HG03159 (cell line): ENCODE data around the gene SPTAN1.
"Not testable (repeated sequence)": the region's sequence is repeated elsewhere in the genome, so short reads cannot be mapped to it uniquely, and the experiment has no call there.

ENCODE experiments used
- ATAC-seq: cut with Tn5 transposase; IDR thresholded peaks from one replicate; pipeline ENCODE4 v1.9.1; 2021; ENCODE audit warnings: mild to moderate bottlenecking, moderate library complexity; ENCODE audit not compliant: unreplicated experiment

SPTAN1 gene

DNA sequence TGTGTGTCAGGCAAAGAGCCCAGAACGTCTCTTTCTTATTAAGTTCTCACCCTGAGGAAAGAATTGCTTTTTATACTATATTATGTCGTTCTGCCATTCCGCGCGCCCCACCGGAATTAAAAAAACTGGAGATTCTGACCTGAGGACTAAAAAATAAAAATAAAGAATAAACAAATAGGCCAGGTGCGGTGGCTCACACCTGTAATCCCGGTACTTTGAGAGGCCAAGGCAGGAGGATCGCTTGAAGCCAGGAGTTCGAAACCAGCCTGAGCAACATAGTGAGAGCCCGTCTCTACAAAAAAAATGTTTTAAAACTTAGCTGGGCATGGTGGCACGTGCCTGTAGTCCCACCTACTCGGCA is 104.9 kb downstream of the SPTAN1 start:
- ATAC-seq, result no peak

DNA sequence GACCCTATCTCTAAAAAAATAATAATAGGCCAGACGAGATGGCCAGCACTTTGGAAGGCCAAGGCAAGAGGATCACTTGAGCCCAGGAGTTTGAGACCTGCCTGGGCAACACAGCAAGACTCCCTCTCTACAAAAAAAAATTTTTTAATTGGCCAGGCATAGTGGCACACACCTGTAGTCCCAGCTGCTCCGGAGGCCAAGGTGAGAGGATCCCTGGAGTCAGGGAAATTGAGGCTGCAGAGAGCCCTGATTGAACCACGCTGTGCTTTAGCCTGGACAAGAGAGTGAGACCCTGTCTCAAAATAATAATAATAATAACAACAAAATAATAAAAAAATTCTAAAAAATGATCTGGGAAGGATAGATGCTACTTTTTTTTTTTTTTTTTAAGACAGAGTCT is 105.4 kb downstream of the SPTAN1 start:
- ATAC-seq, result no peak

DNA sequence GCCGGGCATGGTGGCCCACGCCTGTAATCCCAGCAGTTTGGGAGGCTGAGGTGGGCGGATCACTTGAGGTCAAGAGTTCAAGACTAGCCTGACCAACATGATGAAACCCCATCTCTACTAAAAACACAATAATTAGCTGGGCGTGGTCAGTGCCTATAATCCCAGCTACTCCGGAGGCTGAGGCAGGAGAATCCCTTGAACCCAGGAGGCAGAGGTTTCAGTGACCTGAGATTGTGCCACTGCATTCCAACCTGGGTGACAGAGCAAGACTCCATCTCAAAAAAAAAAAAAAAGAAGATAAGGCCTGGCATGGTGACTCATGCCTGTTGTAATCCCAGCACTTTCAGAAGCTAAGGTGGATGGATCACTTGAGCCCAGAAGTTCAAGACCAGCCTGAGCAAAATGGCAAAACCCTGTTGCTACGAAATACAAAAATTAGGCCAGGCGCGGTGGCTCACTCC is 114.1 kb downstream of the SPTAN1 start:
- not testable (repeated sequence) for ATAC-seq

DNA sequence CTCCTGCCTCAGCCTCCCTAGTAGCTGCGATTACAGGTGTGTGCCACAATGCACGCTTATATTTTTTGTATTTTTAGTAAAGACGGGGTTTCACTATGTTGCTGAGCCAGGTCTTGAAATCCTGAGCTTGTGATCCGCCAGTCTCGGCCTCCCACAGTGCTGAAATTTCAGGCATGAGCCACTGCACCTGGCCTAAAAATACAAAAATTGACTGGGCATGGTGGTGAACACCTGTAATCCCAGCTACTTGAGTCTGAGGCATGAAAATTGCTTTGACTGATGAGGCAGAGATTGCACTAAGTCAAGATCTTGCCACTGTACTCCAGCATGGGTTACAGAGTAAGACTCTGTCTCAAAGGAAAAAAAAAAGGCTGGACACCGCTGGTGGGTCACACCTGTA is 117.4 kb downstream of the SPTAN1 start:
- ATAC-seq, result no peak

DNA sequence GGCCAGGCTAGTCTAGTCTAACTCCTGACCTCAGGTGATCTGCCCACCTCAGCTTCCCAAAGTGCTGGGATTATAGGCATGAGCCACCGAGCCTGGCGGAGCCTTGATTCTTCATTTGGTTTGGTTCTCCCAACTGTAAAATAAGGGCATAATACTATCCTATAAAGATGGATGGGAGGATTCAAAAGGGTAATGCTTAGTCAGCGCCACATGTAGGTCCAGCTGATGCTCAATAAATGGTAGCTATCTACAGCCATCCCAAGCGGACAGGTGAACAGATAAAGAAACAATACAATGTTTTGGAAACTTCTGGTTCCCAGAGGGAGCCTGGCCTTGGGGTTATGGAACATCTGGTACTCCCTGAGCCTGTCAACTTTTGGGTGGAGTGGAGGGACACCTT is 123.0 kb downstream of the SPTAN1 start:
- no peak for ATAC-seq

DNA sequence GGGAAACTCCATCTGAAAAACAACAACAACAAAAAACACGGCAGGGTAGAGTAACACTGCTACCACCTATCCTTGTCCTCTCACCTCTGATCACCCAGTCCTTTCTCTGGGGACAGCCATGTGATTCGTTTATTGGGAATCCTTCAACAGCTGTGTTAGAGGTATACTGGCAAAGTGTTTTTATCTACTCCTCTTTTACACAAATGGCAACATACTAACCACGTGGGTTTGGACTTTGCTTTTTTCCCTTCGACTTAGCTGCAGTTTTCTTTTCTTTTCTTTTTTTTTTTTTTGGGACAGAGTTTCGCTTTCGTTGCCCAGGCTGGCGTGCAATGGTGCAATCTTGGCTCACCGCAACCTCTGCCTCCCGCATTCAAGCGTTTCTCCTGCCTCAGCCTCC is 125.4 kb downstream of the SPTAN1 start:
- ATAC-seq, result no peak
